ENCODE results near the gene NGEF.

DNA sequence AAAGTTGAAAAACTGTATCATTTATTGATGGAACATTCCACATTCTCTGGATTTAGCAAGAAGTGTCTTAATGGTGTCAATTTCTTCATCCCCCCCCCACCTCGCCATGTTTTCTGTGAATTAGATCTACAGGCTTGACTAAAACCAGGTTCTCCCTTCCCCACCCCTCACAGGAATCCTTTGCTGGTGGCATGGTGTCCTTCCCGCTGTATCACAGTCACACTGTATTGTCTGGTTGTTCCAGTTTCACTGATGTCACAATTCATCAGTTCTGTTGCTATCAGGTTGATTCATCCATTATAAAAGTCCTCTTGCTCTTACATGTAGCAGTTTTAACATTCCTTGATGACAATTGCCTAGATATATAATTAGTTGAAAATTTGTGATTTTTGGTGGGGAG is 149.1 kb downstream of the NGEF start:
- TF ChIP-seq, protein P1, sequence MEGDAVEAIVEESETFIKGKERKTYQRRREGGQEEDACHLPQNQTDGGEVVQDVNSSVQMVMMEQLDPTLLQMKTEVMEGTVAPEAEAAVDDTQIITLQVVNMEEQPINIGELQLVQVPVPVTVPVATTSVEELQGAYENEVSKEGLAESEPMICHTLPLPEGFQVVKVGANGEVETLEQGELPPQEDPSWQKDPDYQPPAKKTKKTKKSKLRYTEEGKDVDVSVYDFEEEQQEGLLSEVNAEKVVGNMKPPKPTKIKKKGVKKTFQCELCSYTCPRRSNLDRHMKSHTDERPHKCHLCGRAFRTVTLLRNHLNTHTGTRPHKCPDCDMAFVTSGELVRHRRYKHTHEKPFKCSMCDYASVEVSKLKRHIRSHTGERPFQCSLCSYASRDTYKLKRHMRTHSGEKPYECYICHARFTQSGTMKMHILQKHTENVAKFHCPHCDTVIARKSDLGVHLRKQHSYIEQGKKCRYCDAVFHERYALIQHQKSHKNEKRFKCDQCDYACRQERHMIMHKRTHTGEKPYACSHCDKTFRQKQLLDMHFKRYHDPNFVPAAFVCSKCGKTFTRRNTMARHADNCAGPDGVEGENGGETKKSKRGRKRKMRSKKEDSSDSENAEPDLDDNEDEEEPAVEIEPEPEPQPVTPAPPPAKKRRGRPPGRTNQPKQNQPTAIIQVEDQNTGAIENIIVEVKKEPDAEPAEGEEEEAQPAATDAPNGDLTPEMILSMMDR (IDR thresholded peaks at IDR 0.05): no peak
- TF ChIP-seq EZH2 (IDR thresholded peaks at IDR 0.05): no peak
- TF ChIP-seq EZH2phosphoT487 (IDR thresholded peaks at IDR 0.05): no peak

Measured in neural progenitor cell (in vitro differentiated cells).